ENCODE measurements around the gene ATP2C2. TPM values are rescaled to one million over a fixed set of nuclear protein-coding genes. Genes with fewer than 3 reads are reported as not detected.

The ATP2C2 gene
- total RNA-seq, 1 experiment from 2014 or later: 4.0 TPM

DNA sequence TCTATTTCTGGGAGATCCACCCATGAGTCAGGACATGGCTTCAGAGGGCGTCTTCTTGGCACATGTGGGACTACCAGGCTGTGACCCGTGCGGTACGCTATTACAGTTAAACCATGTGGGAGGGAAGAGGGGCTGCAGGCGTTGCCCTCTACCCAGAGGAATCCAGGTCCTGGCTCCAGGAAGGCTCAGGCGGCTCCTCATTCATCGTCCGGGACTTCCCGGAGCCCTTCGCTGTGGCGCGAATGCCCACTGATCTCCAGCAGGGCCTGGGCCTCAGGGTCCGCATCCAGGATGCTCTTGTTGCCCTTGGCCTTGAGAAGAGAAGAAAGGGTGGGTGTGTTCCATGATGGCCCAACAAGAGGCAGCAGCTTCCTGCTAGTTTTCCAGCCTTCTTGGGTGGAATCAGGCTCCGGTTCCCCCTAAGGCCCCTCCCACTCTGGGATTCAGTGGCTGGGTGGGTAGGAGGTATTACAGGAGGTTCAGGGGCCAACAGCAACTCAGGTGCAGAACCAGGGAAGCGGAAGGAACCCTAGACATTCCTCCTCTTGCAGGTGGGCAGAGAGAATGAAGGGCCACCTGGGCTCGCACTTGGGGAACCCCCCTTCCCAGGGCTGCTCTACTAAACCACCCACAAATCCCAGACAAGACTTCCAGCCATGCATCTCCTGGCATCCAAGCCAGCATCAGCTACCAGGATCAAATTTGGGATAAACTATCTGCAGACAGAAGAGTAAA is 111.5 kb downstream of the ATP2C2 start:
- Histone ChIP-seq H2BK12ac (ENCODE audit: insufficient read length, low read depth, low read length) (no peak overlapping the region), H3K4me1 (ENCODE audit: insufficient read depth, low read length) (no peaks in the 10 kb centered on the region), H3K23me2 (ENCODE audit: insufficient read length, low read depth, low read length, poor library complexity, severe bottlenecking) (no peaks in the 10 kb centered on the region), H3K18ac (ENCODE audit: insufficient read length, low read depth, low read length) (no peak overlapping the region), H3K79me1 (ENCODE audit: insufficient read depth, low read depth, low read length, poor library complexity, severe bottlenecking) (no peaks in the 10 kb centered on the region), H2BK5ac (ENCODE audit: insufficient read length, low read length) (no peak overlapping the region), H3K4ac (ENCODE audit: low read depth, low read length) (no peak overlapping the region), H3K27ac (ENCODE audit: insufficient read length, low read depth, low read length) (no peak overlapping the region), H4K91ac (ENCODE audit: insufficient read length, low read depth, low read length) (no peak overlapping the region), H4K20me1 (ENCODE audit: control insufficient read depth, insufficient read depth, insufficient read length) (peaks cover 3% of the 10 kb centered on the region), H3K14ac (ENCODE audit: insufficient read depth, low read length) (no peak overlapping the region; the same call in 1 of the 2 replicates), H2AK5ac (ENCODE audit: insufficient read length, low read length) (no peak overlapping the region), H3K27me3 (ENCODE audit: insufficient read depth, low read length) (no peaks in the 10 kb centered on the region), H2BK15ac (ENCODE audit: low read depth, low read length) (no peak overlapping the region), H4K5ac (ENCODE audit: insufficient read length, low read depth, low read length) (no peak overlapping the region), H2AFZ (ENCODE audit: low read length) (no peak overlapping the region), H3T11ph (ENCODE audit: low read length) (no peak overlapping the region), H3K79me2 (ENCODE audit: insufficient read depth, low read length) (no peaks in the 10 kb centered on the region), H4K8ac (replicated peaks; ENCODE audit: insufficient read length, low read depth, low read length) (no peak overlapping the region), H3K9ac (ENCODE audit: extremely low read depth, insufficient read length, low read length) (no peak overlapping the region), H3K9me3 (ENCODE audit: control insufficient read depth, low read depth, low read length) (no peaks in the 10 kb centered on the region), H3K56ac (ENCODE audit: insufficient read length, low read depth, low read length) (no peak overlapping the region), H2BK20ac (ENCODE audit: low read depth, low read length, poor library complexity, severe bottlenecking) (no peak overlapping the region), H3K4me2 (ENCODE audit: insufficient read depth, insufficient read length, low read length) (no peak overlapping the region), H3K23ac (ENCODE audit: insufficient read length, low read depth, low read length) (no peak overlapping the region), H2BK120ac (ENCODE audit: low read depth, low read length, poor library complexity, severe bottlenecking) (no peak overlapping the region)
- no CpG with 5 or more reads among the region's 16 CpGs for WGBS (ENCODE audit: extremely low coverage, insufficient read length, low lambda C conversion rate)
- Mint-ChIP-seq H3K9me3 (peaks cover 11% of the 10 kb centered on the region in 2 experiments), H3K4me3 (no peak overlapping the region), H3K27ac (no peak overlapping the region), H3K27me3 (ENCODE audit: low read depth) (no peaks in the 10 kb centered on the region; the same call in 1 of the 2 replicates), H3K4me1 (no peaks in the 10 kb centered on the region), H3K36me3 (ENCODE audit: insufficient read depth in 1 of 3, low read depth in 3 of 3) (peaks cover 9 to 30% (median 24%) of the 10 kb centered on the region in 3 experiments)
- TF ChIP-seq, protein P1, sequence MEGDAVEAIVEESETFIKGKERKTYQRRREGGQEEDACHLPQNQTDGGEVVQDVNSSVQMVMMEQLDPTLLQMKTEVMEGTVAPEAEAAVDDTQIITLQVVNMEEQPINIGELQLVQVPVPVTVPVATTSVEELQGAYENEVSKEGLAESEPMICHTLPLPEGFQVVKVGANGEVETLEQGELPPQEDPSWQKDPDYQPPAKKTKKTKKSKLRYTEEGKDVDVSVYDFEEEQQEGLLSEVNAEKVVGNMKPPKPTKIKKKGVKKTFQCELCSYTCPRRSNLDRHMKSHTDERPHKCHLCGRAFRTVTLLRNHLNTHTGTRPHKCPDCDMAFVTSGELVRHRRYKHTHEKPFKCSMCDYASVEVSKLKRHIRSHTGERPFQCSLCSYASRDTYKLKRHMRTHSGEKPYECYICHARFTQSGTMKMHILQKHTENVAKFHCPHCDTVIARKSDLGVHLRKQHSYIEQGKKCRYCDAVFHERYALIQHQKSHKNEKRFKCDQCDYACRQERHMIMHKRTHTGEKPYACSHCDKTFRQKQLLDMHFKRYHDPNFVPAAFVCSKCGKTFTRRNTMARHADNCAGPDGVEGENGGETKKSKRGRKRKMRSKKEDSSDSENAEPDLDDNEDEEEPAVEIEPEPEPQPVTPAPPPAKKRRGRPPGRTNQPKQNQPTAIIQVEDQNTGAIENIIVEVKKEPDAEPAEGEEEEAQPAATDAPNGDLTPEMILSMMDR (conservative IDR thresholded peaks at IDR 0.05): no peak
- no peak for DNase-seq

All from H9 (cell line).